Thoracic aorta (tissue), 2 donors: ENCODE results near the gene MRPL48. TPM values are rescaled to one million over a fixed set of nuclear protein-coding genes. Genes with fewer than 3 reads are reported as not detected.

Experiments
- ATAC-seq: fragments of 150-250 bp; one replicate; pipeline ENCODE4 v1.8.0; 2017; ENCODE audit warnings: low read depth; ENCODE audit not compliant: insufficient number of reproducible peaks, low FRiP score
- DNase-seq: peaks from one replicate; pipeline ENCODE4 v3.0.0-alpha.2; 2020; ENCODE audit warnings: low spot score
- H3K27ac ChIP-seq, 2 donors: fragments of 200-600 bp; sonication (generic); 1 replicate in 1 of 2; 2 replicates in 1 of 2; pipeline ENCODE4 v1.5.1; 2016; ENCODE audit warnings: mild to moderate bottlenecking in 2 of 2, moderate library complexity in 2 of 2
- H3K27me3 ChIP-seq: fragments of 200-600 bp; sonication (generic); replicated peaks from 2 replicates; pipeline ENCODE4 v1.6.0; 2016; ENCODE audit warnings: mild to moderate bottlenecking; ENCODE audit not compliant: insufficient read depth
- H3K36me3 ChIP-seq: fragments of 200-600 bp; sonication (generic); one replicate; pipeline ENCODE4 v1.5.1; 2016
- H3K4me1 ChIP-seq, 2 donors: fragments of 200-600 bp; sonication (generic); 1 replicate in 1 of 2; 2 replicates in 1 of 2; pipeline versions ENCODE4 v1.5.1 to v1.6.0; 2016; ENCODE audit warnings: low read depth in 2 of 2, mild to moderate bottlenecking in 1 of 2; ENCODE audit not compliant: control insufficient read depth in 1 of 2
- H3K4me3 ChIP-seq: fragments of 200-600 bp; sonication (generic); 2 replicates; pipeline ENCODE4 v1.5.1; 2016; ENCODE audit warnings: mild to moderate bottlenecking
- H3K9me3 ChIP-seq: fragments of 200-600 bp; sonication (generic); 2 replicates; pipeline ENCODE4 v1.5.1; 2016
- total RNA-seq, 2 donors: library from RNA; depleted of rRNA; stranded (reverse); fragments of >200 nt; gene quantifications; one replicate each; pipeline versions ENCODE4 v1.1.0 to v1.2.3, GENCODE V29; 2016
- TF ChIP-seq, protein P1 (sequence below): fragments of 200-600 bp; sonication (generic); IDR thresholded peaks from one replicate; pipeline ENCODE4 v1.5.1; 2019; ENCODE audit warnings: antibody characterized with exemption

MRPL48 gene
- 10 to 100 TPM in 1 of 2 donors, 1 to 10 TPM in 1; 3.8 to 18.6 TPM for total RNA-seq

DNA sequence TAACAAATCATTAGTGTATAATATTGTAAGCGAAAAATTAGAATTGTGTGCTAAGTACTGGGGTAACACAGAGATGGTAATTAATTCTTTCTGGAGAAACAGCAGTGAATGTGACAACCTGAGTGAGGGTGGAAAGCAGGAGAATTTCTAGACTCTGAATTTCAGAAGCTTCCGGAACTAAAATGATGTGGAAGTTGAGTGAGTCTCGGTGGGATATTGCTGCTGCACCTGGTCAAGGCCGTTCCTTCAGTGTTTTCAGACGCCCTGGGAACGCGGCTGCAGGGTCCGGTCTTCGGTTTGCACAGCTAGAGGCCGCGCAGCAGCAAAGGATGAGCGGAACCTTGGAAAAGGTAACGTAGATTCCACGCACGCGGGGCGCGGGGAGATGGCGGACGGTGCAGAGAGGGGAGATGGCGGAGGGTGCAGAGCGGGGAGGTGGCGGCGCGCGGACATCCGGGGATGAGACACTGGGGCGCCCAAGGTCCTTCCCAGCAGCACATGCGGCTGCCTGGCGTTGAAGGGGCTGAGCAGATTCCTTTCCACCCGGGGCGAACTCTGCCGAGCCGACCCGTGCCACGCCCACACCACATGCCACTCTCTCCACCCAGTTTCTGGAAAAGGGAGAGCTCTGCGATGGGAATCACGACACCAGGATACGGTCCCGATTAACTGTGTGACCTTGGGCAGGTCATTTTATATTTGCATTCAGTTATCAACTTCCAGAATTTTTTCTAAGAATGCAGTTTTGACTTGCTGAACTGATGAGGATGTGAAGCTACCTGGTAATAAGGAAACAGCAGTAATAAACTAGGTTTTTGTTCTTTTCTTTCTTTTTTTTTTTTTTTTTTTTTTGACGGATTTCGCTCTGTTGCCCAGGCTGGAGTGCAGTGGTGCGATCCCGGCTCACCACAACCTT is at the start of gene MRPL48:
MRPL48 (plus strand) TSS at position 232 of the 916 bp plus-strand sequence; CDS start at position 330, 98 bp downstream.
- H3K9me3 ChIP-seq, result no peaks in the 10 kb centered on the region
- H3K4me1 ChIP-seq, result peaks cover 4 to 13% of the 10 kb centered on the region in 2 donors
- DNase-seq (peak; percentile 65), ATAC-seq (peak; percentile 82)
- no peaks in the 10 kb centered on the region for H3K36me3 ChIP-seq
- TF ChIP-seq, protein P1, sequence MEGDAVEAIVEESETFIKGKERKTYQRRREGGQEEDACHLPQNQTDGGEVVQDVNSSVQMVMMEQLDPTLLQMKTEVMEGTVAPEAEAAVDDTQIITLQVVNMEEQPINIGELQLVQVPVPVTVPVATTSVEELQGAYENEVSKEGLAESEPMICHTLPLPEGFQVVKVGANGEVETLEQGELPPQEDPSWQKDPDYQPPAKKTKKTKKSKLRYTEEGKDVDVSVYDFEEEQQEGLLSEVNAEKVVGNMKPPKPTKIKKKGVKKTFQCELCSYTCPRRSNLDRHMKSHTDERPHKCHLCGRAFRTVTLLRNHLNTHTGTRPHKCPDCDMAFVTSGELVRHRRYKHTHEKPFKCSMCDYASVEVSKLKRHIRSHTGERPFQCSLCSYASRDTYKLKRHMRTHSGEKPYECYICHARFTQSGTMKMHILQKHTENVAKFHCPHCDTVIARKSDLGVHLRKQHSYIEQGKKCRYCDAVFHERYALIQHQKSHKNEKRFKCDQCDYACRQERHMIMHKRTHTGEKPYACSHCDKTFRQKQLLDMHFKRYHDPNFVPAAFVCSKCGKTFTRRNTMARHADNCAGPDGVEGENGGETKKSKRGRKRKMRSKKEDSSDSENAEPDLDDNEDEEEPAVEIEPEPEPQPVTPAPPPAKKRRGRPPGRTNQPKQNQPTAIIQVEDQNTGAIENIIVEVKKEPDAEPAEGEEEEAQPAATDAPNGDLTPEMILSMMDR, result no peak
- no peaks in the 10 kb centered on the region for H3K27me3 ChIP-seq
- H3K27ac ChIP-seq, result peak within 1 kb of the TSS; percentile 81 to 85
- peak within 1 kb of the TSS; percentile 91 for H3K4me3 ChIP-seq

DNA sequence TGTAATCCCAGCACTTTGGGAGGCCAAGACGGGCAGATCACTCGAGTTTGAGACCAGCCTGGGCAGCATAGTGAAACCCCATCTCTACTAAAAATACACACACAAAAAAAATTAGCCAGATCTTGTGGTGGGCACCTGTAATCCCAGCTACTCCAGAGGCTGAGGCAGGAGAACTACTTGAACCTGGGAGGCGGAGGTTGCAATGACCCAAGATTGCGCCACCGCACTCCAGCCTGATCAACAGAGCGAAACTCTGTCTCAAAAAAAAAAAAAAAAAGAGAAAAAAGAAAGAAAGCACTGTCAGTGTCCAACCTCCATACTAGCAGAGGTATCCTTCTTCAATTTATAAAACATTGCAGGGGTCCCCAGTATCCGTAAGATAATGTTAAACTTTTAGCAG is 44.6 kb upstream of the MRPL48 start:
- H3K36me3 ChIP-seq, result no peaks in the 10 kb centered on the region
- no peaks in the 10 kb centered on the region for H3K9me3 ChIP-seq
- peaks cover 18 to 39% of the 10 kb centered on the region in 2 donors for H3K4me1 ChIP-seq
- TF ChIP-seq, protein P1, result no peak
- H3K4me3 ChIP-seq, result no peak overlapping the region
- no peak for DNase-seq
- H3K27me3 ChIP-seq, result no peaks in the 10 kb centered on the region
- ATAC-seq, result no peak
- H3K27ac ChIP-seq, result no peak overlapping the region

DNA sequence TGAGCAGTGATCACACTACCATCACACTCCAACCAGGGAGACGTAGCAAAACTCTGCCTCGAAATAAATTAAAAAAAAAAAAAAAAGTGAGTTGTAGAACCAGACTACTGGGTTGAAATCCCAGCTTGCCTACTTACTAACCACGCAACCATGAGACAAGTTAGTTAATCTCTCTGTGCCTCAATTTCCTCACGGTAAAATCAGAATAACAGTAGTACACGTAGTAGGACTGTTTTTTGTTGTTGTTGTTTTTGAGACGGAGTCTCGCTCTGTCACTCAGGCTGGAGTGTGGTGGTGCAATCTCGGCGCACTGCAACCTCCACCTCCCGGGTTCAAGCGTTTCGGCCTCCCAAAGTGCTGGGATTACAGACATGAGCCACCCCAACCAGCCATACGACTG is 41.0 kb upstream of the MRPL48 start:
- Histone ChIP-seq H3K4me3 (no peak overlapping the region), H3K27me3 (no peaks in the 10 kb centered on the region), H3K36me3 (no peaks in the 10 kb centered on the region), H3K9me3 (no peaks in the 10 kb centered on the region), H3K27ac (no peak overlapping the region), H3K4me1 (peaks cover 24 to 44% of the 10 kb centered on the region in 2 donors)
- no peak for ATAC-seq
- no peak for DNase-seq
- TF ChIP-seq, protein P1, result no peak

DNA sequence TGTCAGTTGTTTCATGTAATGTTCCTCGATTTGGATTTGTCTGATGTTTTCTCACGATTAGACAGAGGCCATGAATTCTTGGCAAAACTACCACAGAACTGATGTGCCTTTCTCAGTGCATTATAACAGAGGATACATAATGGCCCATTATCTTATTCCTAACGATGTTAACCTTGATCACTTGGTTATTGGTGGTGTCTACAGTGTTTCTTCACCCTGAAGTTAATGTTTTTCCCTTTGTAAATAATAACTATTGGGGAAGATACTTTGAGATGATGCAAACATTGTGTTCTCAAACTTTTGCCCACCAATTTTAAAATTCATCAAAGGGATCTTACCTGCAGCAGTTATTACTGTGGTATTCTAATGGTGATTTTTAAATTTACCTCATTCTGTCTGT is 39.9 kb upstream of the MRPL48 start:
- Histone ChIP-seq H3K4me3 (no peak overlapping the region), H3K27ac (no peak overlapping the region), H3K9me3 (no peaks in the 10 kb centered on the region), H3K4me1 (peaks cover 24 to 54% of the 10 kb centered on the region in 2 donors), H3K27me3 (no peaks in the 10 kb centered on the region), H3K36me3 (no peaks in the 10 kb centered on the region)
- TF ChIP-seq, protein P1, result no peak
- no peak for DNase-seq
- ATAC-seq, result no peak

DNA sequence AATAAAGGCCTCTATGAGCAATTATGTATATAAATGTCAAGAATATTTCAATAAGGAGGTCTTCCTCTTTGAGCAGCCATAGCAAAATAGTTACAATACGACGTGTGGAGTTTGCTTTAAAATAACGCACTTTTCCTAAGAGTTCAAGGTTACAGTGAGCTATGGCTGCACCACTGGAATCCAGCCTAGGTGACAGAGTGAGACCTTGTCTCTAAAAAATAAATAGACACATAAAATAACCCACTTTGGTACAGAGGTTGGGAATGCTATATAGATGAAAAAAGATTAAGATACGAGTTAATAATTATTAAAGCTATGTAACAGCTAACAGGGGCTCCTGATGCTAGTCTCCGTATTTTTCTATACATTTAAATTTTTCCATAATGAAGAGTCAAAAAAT is 39.4 kb upstream of the MRPL48 start:
- H3K4me1 ChIP-seq, result peaks cover 24 to 57% of the 10 kb centered on the region in 2 donors
- TF ChIP-seq, protein P1, result no peak

More for the DNA sequence above, 39.4 kb upstream of the MRPL48 start:
- H3K27me3 ChIP-seq, result no peaks in the 10 kb centered on the region
- H3K9me3 ChIP-seq, result no peaks in the 10 kb centered on the region
- ATAC-seq, result no peak
- no peak for DNase-seq
- no peak overlapping the region for H3K4me3 ChIP-seq
- H3K27ac ChIP-seq, result no peak overlapping the region
- H3K36me3 ChIP-seq, result no peaks in the 10 kb centered on the region
